Keratinocyte (primary cell): Measurements from ENCODE around the gene BPIFA3.

Experiments
- CTCF ChIP-seq, 3 experiments: IDR thresholded peaks in 1 of 3; conservative IDR thresholded peaks in 1 of 3; optimal IDR thresholded peaks in 1 of 3; 2 replicates in 2 of 3; 3 replicates in 1 of 3; pipeline versions ENCODE3 to v1.5.1; 2011; ENCODE audit warnings: low read length in 3 of 3, mild to moderate bottlenecking in 3 of 3, moderate library complexity in 2 of 3, control low read depth in 1 of 3, inconsistent platforms in 1 of 3; ENCODE audit not compliant: insufficient read depth in 2 of 3; ENCODE audit errors: extremely low read depth in 1 of 3
- EZH2 ChIP-seq: IDR thresholded peaks from one replicate; pipeline ENCODE4 v1.6.1; 2012; ENCODE audit warnings: inconsistent platforms, mild to moderate bottlenecking, low read length, moderate library complexity

GRCh38 chr20:33251496-33251895 is 34.3 kb downstream of the BPIFA3 start:
- TF ChIP-seq CTCF (optimal IDR thresholded peaks at IDR 0.05 in 1 of 3, IDR thresholded peaks at IDR 0.05 in 1 of 3, conservative IDR thresholded peaks at IDR 0.05 in 1 of 3; ENCODE audit: extremely low read depth in 1 of 3, insufficient read depth in 2 of 3, low read length in 3 of 3) = no peak
- TF ChIP-seq EZH2 = no peak
